ENCODE data around the gene NAP1L1. TPM values are rescaled to one million over a fixed set of nuclear protein-coding genes. Genes with fewer than 3 reads are reported as not detected.
A peak's percentile ranks its signal among the peaks of the same experiment; 100 is the strongest.

The NAP1L1 gene
- polyA plus RNA-seq, 3 donors, result 980 to 1,124 (median 1,026) TPM

DNA sequence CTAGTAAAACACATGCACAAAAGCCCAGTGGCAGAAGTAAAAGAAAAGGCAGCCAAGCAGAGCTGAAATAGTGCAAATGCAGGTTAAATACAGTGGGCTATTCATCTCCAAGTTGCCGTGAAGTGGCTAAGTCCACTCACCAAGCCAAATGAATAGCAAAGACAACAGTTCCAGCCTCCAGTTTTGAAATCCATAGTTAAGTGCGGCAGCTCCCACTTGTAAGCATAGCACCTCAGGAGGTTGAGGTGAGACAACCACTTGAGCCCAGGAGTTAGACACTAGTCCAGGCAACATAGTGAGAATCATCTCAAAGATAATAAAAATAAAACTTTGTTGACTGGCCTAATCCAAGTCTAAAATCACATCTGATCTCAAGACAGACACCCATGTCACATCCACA is 43.1 kb downstream of the NAP1L1 start:
- no peak for DNase-seq (ENCODE audit: low read depth in 3 of 3, low spot score in 2 of 3)

DNA sequence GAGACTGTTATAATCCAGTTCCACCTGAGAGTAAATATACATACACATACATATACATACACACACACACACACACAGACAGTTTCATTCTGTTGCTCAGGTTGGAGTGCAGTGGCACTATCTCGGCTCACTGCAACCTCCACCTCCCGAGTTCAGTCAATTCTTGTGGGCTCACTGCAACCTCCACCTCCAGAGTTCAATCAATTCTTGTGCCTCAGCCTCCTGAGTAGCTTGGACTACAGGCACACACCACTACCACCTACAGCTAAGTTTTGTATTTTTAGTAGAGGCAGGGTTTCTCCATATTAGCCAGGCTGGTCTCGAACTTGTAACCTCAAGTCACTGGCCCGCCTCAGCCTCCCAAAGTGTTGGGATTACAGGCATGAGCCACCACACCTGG is 44.0 kb downstream of the NAP1L1 start:
- DNase-seq (ENCODE audit: low read depth in 3 of 3, low spot score in 2 of 3), result no peak

DNA sequence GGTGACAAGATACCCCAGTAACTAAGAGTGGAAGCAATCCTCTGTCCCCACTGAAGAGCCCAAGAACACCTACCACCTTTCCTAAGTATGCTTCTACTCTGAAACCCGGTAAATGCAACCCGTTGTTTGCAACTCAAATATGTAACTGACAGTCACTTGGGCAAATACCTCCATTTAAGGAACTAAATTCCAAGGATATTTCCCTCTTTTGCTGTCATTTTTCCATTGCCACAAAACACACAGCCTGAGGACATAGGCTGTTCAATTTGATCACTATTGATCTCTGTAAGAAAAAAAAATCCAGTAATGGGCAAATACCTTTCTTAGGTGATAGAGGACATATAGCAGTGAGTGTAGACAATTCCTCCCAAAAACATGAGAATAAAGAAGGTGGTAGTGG is 46.3 kb downstream of the NAP1L1 start:
- DNase-seq (ENCODE audit: low read depth in 3 of 3, low spot score in 2 of 3), result no peak

DNA sequence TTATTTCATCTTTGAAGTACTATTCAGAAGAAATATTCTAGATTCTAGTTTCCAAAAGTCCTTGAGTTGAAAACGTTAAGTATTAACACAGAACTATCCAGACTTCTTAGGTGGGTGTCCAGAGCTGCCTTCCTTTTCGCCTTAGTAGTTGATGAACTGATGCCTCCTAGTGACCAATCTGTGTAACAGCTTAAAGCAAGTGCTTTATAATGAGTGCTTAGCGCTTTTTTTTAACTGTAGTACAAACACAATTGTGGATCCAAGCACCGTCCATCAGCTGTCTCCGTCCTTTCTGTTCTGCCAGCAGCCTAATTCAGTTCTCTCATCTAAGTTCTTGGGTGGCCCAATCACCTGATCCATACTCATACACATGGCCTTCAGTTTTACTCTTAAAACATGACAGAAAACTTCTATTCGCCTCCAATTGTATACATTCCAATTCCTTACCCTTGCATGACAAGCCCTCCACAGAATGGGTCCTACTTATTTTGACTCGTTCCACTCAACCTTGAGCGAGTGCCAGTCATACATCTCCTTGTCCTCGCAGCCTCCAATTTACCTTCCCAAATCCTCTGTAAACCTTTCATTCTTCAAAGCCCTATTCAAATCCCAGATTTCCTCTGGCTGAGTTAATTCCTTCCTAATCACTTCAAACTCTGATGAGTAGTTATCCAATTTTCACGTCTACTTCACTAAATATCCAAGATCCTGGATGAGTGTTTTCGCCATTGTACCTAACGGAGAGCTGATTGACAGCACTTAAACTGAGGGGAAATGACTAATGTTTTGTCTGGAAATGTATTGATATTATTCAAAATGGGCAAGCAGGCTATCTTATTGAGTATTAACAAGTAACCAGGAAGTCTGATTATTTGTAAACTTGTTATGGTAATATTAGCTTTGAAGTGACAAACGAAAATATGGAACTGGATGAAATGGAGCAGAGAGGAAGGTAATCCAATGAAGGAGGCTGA is 47.1 kb downstream of the NAP1L1 start:
- DNase-seq (ENCODE audit: low read depth in 3 of 3, low spot score in 2 of 3), result no peak

DNA sequence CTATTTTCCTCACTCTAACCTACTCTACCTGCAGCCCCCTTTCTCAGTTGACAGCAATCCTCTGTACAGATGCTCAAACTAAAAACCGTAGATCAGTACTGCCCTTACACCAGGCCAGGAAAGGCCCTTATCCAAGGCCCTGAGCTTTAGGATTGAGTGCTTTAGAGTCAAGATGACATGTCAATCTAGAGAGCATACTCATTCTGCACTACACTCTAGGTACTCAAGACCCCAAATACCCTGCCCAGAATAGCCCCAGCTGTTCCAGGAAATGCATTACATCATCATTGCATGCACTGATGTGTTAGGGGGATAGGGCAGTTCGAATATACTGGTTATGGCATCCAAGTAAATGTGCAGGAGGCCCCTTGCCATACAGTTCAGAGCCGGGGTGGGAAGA is 49.4 kb downstream of the NAP1L1 start:
- no peak for DNase-seq (ENCODE audit: low read depth in 3 of 3, low spot score in 2 of 3)

DNA sequence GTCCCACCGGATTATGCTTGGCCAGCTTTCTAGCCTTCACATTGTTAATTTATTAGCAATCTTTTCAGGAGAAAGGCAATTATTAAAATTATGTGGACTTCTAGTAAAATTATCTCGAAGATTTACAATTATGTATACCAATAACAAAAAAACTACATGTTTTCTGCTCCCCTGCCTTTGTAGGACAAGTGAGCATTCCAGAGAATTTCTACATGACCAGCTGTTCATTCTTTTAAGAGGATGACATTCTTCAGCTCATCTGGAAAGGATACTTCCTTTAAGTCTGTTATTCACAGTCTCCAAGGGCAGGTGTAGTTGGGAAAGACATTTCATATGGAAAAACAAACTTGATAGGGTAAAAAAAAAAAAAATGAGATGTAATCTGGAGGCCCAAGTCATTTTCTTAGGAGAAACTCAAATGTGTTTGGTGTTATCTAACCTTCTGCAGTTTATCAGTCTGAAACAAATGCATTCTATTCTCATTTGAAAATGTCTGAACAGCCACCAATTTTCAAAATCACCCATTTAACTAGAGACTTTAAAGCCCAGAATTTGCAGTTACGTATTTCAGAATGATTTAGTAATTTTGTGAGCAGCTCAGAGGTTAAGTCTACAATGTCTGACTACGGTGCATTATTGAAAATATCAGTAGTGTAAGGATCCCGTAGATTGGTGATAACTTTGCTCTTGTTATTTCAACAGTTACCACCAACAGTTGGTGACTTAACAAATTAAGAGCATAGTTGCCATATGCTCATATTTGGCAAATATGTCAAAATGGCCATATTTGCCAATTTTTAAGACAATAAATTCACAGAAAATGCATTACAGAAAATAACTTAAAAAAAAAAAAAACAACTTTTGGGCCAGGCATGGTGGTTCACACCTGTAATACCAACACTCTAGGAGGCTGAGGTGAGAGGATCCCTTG is 51.1 kb downstream of the NAP1L1 start:
- DNase-seq (ENCODE audit: low read depth in 3 of 3, low spot score in 2 of 3), result no peak

DNA sequence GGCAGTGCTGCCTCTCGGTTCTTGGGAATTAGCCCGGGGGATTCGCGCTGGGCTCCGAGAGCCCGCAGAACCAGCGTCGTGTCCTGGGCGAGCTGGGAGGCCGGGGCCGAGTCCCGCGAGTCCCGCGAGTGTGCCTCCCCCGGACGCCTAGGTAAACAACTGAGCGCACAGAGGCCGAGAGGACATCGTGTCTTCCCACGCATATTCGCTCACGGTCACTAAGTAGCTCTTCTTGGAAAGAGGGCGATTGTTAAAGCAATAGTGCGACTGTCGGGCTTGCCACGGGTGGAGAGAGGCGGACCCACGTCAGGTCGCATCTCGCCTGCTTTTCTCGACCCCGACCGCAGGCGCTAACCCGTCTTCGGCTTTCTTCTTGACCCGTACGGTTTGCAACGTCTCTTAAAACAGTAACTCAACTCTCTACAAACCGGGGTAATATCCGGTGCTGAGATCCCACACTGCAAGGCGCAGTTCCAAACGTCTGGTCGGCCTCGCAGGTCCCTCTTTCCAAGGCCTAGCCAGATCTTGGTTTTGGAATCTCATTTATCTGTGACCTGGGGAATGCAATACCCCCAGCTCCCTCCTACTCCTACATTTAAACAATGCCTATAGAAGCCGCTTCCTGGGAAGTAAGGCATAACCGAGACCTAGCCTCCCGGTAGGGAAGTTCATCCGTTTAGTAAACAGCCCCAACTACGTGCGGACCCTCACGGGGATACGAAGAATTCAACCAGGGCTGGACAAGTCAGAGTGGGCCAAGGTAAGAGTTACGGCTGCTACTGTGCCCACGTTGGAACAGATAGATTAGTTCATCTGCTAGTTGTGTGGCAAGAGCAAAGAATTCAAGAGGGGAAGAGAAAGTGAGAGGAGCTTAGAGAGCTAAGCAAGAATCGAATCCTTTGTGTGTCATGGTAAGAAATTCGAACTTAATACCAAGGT is 52.2 kb downstream of the NAP1L1 start:
- DNase-seq (ENCODE audit: low read depth in 3 of 3, low spot score in 2 of 3), result no peak

DNA sequence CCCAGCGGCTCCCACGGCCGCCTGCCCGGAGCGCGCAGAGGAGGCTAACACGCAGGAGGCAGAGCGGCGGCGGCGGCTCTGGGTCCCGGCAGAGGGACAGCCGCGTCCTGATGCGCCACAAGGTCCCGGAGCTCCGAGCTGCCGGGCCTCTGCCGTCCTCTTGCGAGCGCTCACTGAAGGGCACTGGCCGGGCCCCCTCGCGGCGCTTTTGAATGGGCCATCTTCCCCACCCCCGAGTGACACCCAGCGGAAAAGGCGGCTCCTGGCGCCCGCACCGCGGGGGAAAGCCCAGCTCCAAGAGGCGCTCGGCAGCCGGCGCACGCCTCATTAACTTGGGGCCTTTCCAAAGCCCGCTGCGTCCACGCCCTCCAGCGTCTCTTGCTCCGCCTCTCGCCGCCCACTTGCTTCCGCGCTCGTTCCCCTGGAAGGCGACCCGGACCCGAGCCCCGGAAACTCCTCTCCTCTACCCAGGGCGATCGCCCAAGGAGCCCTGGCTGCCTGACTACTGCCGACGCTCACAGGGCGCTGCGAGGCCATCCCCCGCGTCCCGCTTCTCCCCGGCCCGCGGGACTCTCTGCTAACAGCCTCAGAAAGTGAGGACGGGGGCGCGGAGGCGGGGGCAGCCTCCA is 53.0 kb downstream of the NAP1L1 start, which contains the start of gene PHLDA1:
TSS of gene PHLDA1 (minus strand) at position 363 of the 629 bp plus-strand sequence.
- DNase-seq (ENCODE audit: low read depth in 3 of 3, low spot score in 2 of 3), result peak; percentile 87 to 95 (median 89)

DNA sequence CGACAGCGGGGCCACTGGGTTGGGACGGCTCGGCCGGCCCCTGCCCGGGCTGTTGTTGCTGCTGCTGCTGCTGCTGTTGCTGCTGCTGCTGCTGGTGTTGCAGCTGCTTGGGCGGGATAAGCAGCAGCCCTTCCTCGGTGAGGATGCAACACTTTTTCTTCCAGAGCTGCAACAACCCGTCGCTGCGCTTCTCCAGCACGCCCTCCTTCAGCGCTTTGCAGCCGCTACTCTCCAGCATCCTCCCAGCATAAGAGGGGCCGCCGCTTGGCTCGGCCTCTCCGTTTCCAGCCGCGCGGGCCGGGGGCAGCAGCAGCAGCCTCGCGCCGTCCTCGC is 53.4 kb downstream of the NAP1L1 start:
- no peak for DNase-seq (ENCODE audit: low read depth in 3 of 3, low spot score in 2 of 3)

DNA sequence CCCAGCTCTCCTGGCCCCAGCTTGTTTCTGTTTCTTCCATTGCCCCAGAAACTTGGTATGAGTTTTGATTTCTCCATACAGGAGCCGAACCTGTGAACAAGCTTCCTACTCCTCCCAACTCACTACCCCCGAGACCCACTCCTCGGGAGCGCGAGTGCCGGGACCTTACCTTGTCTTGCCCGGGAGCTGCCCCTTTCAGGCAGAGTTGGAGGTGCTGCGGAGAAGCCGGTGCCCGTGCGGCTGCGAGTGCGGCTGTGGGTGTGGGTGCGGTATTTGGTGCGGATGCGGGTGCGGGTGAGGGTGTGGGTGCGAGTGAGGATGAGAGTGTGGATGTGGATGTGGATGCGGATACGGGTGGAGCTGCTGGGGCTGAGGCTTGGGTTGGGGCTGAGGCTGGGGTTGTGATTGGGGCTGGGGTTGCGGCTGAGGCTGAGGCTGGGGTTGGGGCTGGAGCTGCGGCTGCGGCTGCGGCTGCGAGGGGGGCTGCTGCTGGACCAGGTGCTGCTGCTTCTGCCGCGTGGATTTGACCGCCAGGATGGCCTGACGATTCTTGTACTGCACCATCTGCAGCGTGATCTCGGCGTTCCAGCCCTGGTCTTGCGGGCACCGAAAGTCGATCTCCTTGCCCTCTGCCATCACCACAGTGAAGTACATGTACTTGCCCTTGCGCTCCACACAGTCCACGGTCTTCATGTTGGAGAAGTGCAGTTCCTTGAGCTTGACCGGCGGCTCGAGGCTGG is 54.0 kb downstream of the NAP1L1 start:
- DNase-seq (ENCODE audit: low read depth in 3 of 3, low spot score in 2 of 3), result no peak

DNA sequence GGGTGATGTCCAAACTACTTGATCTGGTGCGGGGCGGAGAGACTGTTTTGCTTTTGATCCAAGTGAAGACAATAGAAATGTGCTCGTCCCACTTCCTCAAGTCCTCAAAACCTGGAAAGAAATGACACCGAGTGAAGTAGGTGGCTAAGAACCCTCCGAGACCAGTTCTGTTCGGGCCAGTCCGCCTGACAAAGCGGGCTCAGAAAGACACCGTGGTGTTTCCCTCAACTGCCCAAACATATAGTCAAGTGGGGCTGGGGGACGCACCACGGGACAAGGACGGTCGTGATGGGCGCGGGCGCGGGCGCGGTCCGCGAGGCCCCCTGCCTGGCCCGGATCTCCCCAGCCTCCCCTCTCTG is 54.5 kb downstream of the NAP1L1 start:
- DNase-seq (ENCODE audit: low read depth in 3 of 3, low spot score in 2 of 3), result no peak

DNA sequence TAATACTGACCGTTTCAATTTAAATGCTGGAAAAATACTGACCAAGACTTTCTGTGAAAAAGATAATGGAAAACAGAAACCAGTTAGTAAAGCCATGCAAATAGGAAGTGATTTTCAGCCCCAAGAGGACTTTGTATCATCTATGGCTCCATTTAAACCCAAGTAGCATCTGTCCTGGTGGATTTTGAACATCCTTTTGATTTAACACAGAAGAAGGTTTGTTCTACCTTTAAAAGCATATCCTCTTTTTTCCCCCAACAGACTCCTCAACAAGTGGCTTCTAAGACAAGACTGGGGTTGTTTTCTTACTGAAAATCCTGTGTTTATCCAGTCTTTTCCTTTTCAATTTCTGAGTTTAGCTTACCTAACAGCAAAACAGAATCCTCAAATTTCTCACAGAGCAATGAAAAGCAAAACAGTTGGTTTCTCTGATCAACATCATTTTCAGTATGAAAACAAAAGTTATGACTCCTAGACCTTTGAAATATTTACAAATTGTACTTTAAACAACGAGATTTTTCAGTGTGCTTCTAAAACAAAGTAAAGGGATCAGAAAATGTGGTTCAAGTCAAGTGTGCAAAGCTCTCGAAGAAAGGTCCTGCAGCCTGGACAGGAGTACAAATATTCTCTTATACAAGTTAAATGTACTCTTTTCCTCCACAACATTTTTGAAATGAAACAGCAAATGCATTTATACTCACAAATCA is 55.8 kb downstream of the NAP1L1 start:
- no peak for DNase-seq (ENCODE audit: low read depth in 3 of 3, low spot score in 2 of 3)

DNA sequence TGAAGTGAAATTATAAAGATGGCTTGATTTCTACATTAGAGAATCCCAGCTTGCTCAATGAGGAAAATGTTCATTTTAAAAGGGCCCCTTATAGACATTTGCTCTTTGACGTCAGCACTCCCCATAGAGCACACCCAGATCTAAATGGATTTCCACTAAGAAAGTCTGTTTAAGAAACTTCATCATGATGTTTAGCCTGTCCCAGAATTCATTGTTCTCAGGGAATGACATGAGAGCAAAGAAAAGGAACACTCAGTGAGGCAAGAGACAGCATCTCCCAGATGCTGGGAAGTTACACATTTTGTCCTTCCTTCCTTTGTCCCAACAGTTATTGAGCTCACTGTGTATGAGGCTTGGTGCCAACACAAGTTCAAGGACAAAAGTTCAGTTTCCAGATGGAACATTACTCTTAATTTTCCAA is 57.8 kb downstream of the NAP1L1 start:
- DNase-seq (ENCODE audit: low read depth in 3 of 3, low spot score in 2 of 3), result no peak

DNA sequence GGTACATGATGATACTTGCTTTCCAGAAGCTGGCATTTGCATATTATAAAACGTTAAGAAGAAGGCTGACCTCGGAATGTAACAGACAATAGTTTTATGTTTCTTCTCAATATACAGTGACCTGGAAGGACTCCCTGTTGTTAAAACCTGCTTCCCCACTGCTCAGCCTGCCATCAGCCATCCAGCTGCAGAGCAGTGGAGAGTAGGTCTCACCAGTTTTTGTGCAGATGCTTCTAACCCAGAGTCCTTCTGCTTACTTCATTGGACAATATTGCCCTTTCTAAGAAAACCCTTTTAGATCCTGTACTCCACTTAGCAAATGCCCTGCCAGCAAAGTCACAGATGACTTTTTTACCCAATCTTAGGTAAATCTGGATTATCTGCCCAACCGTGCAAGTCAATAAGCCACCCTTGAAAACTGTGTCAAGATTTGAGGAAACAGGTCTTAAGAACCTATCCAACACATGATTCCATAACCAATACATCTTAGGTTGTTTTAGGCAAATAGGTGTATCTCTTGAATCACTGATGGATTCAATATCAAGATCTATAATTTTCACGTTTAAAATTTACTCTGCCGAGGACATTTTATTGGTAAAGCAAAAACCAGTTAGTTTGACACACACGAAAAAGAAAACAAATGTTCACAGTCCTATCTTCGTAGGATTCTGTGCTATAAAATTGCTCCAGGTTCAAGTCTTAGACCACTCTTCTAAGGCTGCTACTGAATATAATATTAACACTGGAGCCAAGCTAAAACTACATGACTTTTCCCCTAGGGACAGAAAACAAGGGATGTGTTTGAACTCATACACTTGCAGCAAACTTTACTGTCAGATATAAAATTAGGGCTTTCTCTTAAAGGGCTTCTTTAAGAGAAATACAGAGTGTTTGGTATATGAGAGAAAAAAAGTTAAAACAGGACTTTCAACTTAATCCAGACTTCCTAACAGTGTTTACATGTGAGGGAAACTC is 58.6 kb downstream of the NAP1L1 start:
- DNase-seq (ENCODE audit: low read depth in 3 of 3, low spot score in 2 of 3), result no peak

DNA sequence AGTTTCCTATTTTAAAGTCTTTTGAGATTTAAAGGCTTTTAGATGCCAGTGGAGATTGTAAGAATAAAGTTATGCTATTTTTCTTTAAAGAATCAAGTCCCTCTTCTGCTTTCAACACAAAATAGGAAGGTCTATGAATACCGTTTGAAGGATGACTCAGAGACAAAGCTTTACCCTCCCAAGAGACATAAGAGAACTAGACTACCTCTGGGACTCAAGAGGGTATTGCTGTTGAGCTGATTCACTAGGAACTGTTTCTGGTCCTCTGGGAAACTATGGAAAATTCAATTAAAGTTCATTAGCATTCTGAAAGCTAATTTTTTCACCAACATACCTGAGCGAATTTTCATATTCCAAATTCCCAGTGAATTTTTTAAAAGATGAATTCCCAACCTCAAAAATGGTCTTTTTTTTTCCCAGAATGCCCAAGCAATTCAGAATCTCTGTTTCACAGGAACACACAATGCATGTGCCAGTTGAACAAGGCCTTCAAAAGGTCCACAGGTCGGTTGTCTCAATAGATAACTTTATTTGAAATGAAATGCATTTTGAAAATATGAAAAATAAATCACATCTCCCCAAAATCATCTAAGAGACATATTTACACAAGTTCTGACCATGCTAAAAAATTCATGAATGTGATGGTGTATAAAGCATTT is 59.4 kb downstream of the NAP1L1 start:
- no peak for DNase-seq (ENCODE audit: low read depth in 3 of 3, low spot score in 2 of 3)

DNA sequence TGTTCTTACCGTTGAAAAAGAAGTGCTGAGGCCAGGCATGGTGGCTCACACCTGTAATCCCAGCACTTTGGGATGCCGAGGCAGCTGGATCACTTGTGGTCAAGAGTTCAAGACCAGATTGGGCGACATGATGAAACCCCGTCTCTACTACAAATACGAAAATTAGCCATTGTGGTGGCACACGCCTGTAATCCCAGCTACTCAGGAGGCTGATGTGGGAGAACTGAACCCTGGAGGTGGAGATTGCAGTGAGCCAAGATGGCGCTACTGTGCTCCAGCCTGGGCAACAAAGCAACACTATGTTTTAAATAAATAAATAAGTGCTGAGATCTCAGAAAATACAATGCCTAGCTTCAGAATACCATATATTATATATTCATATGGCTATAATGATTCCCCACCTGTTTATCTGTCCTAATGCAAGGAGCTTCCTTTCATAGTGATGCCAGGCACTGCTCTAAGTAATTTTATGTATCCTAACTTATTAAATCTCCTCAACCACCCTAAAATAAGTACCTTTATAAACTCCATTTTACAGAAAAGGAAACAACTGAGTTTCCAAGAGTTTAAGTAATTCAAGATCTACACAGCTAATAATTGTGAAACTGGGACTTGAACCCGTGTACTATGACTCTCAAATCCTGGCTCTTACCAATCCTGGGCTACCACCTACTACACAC is 60.2 kb downstream of the NAP1L1 start:
- DNase-seq (ENCODE audit: low read depth in 3 of 3, low spot score in 2 of 3), result no peak
